Neuronal stem cell (in vitro differentiated cells): ENCODE data around the gene NTN1.
A peak's percentile ranks its signal among the peaks of the same experiment; 100 is the strongest.

Experiments used
- DNase-seq: peaks from one replicate; pipeline ENCODE4 v3.0.0-alpha.2; 2013; ENCODE audit warnings: low spot score
- H2AFZ ChIP-seq: one replicate; pipeline ENCODE4 v1.6.1; 2013; ENCODE audit warnings: mild to moderate bottlenecking, low read length, inconsistent platforms
- H2AK5ac ChIP-seq: 2 replicates; pipeline ENCODE4 v1.6.1; 2013; ENCODE audit warnings: low read depth, mild to moderate bottlenecking, inconsistent platforms, low read length, moderate library complexity, mixed read lengths
- H2BK120ac ChIP-seq: 2 replicates; pipeline ENCODE4 v1.6.1; 2013; ENCODE audit warnings: low read depth, mild to moderate bottlenecking, inconsistent platforms, low read length, moderate library complexity, mixed read lengths
- H2BK12ac ChIP-seq: one replicate; pipeline ENCODE4 v1.6.1; 2013; ENCODE audit warnings: low read length, inconsistent platforms
- H2BK15ac ChIP-seq: 2 replicates; pipeline ENCODE4 v1.6.1; 2013; ENCODE audit warnings: mild to moderate bottlenecking, low read length, inconsistent platforms, mixed read lengths
- H2BK5ac ChIP-seq: one replicate; pipeline ENCODE4 v1.6.1; 2013; ENCODE audit warnings: inconsistent platforms, mild to moderate bottlenecking, low read length, moderate library complexity
- H3K14ac ChIP-seq: one replicate; pipeline ENCODE4 v1.6.1; 2013; ENCODE audit warnings: low read length, inconsistent platforms
- H3K18ac ChIP-seq: 2 replicates; pipeline ENCODE4 v1.6.1; 2013; ENCODE audit warnings: low read length, inconsistent platforms
- H3K23ac ChIP-seq: 2 replicates; pipeline ENCODE4 v1.6.1; 2013; ENCODE audit warnings: low read depth, mild to moderate bottlenecking, mixed read lengths, low read length, inconsistent platforms; ENCODE audit not compliant: poor library complexity
- H3K27ac ChIP-seq: replicated peaks from 3 replicates; pipeline ENCODE4 v1.5.1; 2013; ENCODE audit warnings: low read length, inconsistent platforms
- H3K27me3 ChIP-seq, 3 experiments: 2 replicates each; pipeline ENCODE4 v1.6.1; 2013; ENCODE audit warnings: low read length in 3 of 3, mild to moderate bottlenecking in 2 of 3, inconsistent platforms in 1 of 3, low read depth in 1 of 3, mixed read lengths in 1 of 3, moderate library complexity in 1 of 3; ENCODE audit not compliant: control insufficient read depth in 3 of 3, insufficient read depth in 3 of 3
- H3K36me3 ChIP-seq, 2 donors: replicated peaks in 1 of 2; 2 replicates each; pipeline ENCODE4 v1.6.1; 2013; ENCODE audit warnings: low read length in 2 of 2; ENCODE audit not compliant: control insufficient read depth in 2 of 2, insufficient read depth in 2 of 2
- H3K4ac ChIP-seq: 2 replicates; pipeline ENCODE4 v1.6.1; 2013; ENCODE audit warnings: inconsistent platforms, mild to moderate bottlenecking, low read length, moderate library complexity
- H3K4me1 ChIP-seq, 2 donors: 1 replicate in 1 of 2; 2 replicates in 1 of 2; pipeline ENCODE4 v1.6.1; 2013; ENCODE audit warnings: low read length in 2 of 2, low read depth in 1 of 2; ENCODE audit not compliant: control insufficient read depth in 2 of 2, insufficient read depth in 1 of 2
- H3K4me2 ChIP-seq: one replicate; pipeline ENCODE4 v1.6.1; 2013; ENCODE audit warnings: mild to moderate bottlenecking, low read length, inconsistent platforms; ENCODE audit not compliant: insufficient read depth, poor library complexity, severe bottlenecking
- H3K4me3 ChIP-seq, 2 donors: 2 replicates each; pipeline ENCODE4 v1.5.1; 2013; ENCODE audit warnings: low read length in 2 of 2, mild to moderate bottlenecking in 2 of 2, inconsistent platforms in 1 of 2, moderate library complexity in 1 of 2
- H3K79me1 ChIP-seq: one replicate; pipeline ENCODE4 v1.6.1; 2013; ENCODE audit warnings: low read depth, mild to moderate bottlenecking, inconsistent platforms, low read length, moderate library complexity
- H3K9ac ChIP-seq: one replicate; pipeline ENCODE4 v1.6.1; 2013; ENCODE audit warnings: mild to moderate bottlenecking, low read depth, low read length, inconsistent platforms; ENCODE audit not compliant: poor library complexity
- H3K9me3 ChIP-seq, 2 donors: replicated peaks in 1 of 2; 2 replicates each; pipeline versions ENCODE3 to v1.6.1; 2013; ENCODE audit warnings: low read length in 2 of 2, mild to moderate bottlenecking in 2 of 2, inconsistent platforms in 1 of 2, low read depth in 1 of 2, mixed read lengths in 1 of 2, moderate library complexity in 1 of 2; ENCODE audit not compliant: control insufficient read depth in 2 of 2, insufficient read depth in 1 of 2
- H4K8ac ChIP-seq: one replicate; pipeline ENCODE4 v1.6.1; 2013; ENCODE audit warnings: low read depth, mild to moderate bottlenecking, inconsistent platforms, low read length, moderate library complexity
- H4K91ac ChIP-seq: one replicate; pipeline ENCODE4 v1.6.1; 2013; ENCODE audit warnings: low read length, low read depth, mild to moderate bottlenecking, inconsistent platforms; ENCODE audit not compliant: poor library complexity
- WGBS, 2 donors: extraction: QIAGEN DNeasy Blood & Tissue Kit; methylation state at CpG; one replicate each; pipeline ENCODE4 v1.1.7; 2013; ENCODE audit warnings: missing lambda C conversion rate in 2 of 2, mixed read lengths in 1 of 2; ENCODE audit not compliant: insufficient read length in 2 of 2, insufficient replicate concordance in 1 of 2; ENCODE audit errors: extremely low coverage in 2 of 2; 5-methylcytosine and 5-hydroxymethylcytosine counted together

NTN1 gene

GRCh38 chr17:9094193-9094592 is 72.9 kb downstream of the NTN1 start:
- no peak overlapping the region for H2BK15ac ChIP-seq
- WGBS, 2 donors, result no CpG with 5 or more reads among the region's 1 CpG

GRCh38 chr17:9095390-9095789 is 74.1 kb downstream of the NTN1 start:
- Histone ChIP-seq H2AFZ (no peak overlapping the region), H3K14ac (no peak overlapping the region), H2BK15ac (no peak overlapping the region), H2AK5ac (no peak overlapping the region), H3K36me3 (no peaks in the 10 kb centered on the region), H3K9me3 (peaks cover 0 to 3% of the 10 kb centered on the region in 2 donors), H2BK12ac (no peak overlapping the region), H3K4ac (no peak overlapping the region), H3K9ac (no peak overlapping the region), H3K27ac (no peak overlapping the region), H3K18ac (no peak overlapping the region), H2BK120ac (no peak overlapping the region), H3K4me3 (no peak overlapping the region), H2BK5ac (no peak overlapping the region), H3K79me1 (no peaks in the 10 kb centered on the region), H4K8ac (no peak overlapping the region), H4K91ac (no peak overlapping the region), H3K27me3 (peaks cover 0 to 2% (median 0%) of the 10 kb centered on the region in 3 experiments), H3K4me1 (no peaks in the 10 kb centered on the region), H3K23ac (no peak overlapping the region), H3K4me2 (no peak overlapping the region)
- DNase-seq, result no peak
- no CpG with 5 or more reads among the region's 2 CpGs for WGBS, 2 donors

More at GRCh38 chr17:9094193-9094592, 72.9 kb downstream of the NTN1 start:
- no peak overlapping the region for H3K18ac ChIP-seq
- DNase-seq, result no peak
- no peaks in the 10 kb centered on the region for H3K4me1 ChIP-seq
- H3K27ac ChIP-seq, result no peak overlapping the region
- H3K4ac ChIP-seq, result no peak overlapping the region
- no peak overlapping the region for H4K8ac ChIP-seq
- H3K4me3 ChIP-seq, result no peak overlapping the region
- H2BK5ac ChIP-seq, result no peak overlapping the region
- H2AK5ac ChIP-seq, result no peak overlapping the region
- H3K14ac ChIP-seq, result no peak overlapping the region
- no peak overlapping the region for H4K91ac ChIP-seq
- no peak overlapping the region for H2BK12ac ChIP-seq
- H3K4me2 ChIP-seq, result no peak overlapping the region
- H2BK120ac ChIP-seq, result no peak overlapping the region
- H3K9me3 ChIP-seq, result peaks cover 0 to 3% of the 10 kb centered on the region in 2 donors
- peaks cover 0 to 2% (median 0%) of the 10 kb centered on the region in 3 experiments for H3K27me3 ChIP-seq
- H3K79me1 ChIP-seq, result no peaks in the 10 kb centered on the region
- H3K23ac ChIP-seq, result no peak overlapping the region
- H3K36me3 ChIP-seq, result no peaks in the 10 kb centered on the region
- H2AFZ ChIP-seq, result no peak overlapping the region
- no peak overlapping the region for H3K9ac ChIP-seq

- Histone ChIP-seq H2AK5ac (no peak overlapping the region), H3K27ac (no peak overlapping the region), H3K4me3 (no peak overlapping the region), H3K79me1 (no peaks in the 10 kb centered on the region), H3K23ac (no peak overlapping the region), H3K9ac (no peak overlapping the region), H2AFZ (no peak overlapping the region), H3K4ac (no peak overlapping the region), H3K4me2 (no peak overlapping the region), H3K14ac (no peak overlapping the region), H2BK120ac (no peak overlapping the region), H2BK12ac (peak overlapping the region; percentile 8), H3K27me3 (peaks cover 0 to 2% (median 0%) of the 10 kb centered on the region in 3 experiments), H4K8ac (no peak overlapping the region), H3K4me1 (no peaks in the 10 kb centered on the region), H2BK5ac (no peak overlapping the region), H3K36me3 (no peaks in the 10 kb centered on the region), H3K18ac (no peak overlapping the region), H2BK15ac (no peak overlapping the region), H4K91ac (no peak overlapping the region), H3K9me3 (peaks cover 0 to 3% of the 10 kb centered on the region in 2 donors)
- no peak for DNase-seq
- WGBS, 2 donors, result 100% methylated on average over 1 of the region's 6 CpGs; no CpG with 5 or more reads in 1 of the 2 donors
Observed at GRCh38 chr17:9098242-9098825, 77.0 kb downstream of the NTN1 start.

DNA sequence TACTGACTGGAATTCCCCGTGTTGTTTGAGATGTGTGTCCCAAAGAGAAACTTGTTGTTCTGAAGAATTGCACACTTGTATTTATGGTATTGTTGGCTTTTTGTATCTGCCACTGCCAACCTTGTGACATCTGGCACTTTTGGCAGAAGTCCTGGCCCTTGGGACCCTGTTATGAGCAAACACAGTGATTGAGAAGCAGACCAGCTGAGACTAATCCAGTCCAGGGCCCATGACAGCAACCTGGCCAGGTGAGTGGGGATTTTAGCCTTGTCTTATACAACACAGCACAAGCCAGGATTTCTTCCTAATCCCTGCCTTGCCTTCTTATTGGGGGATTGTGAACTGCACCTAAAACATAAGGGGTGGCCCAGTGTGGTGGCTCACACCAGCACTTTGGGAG is 80.0 kb downstream of the NTN1 start:
- H2AFZ ChIP-seq, result no peak overlapping the region
- H3K36me3 ChIP-seq, result no peaks in the 10 kb centered on the region
- H3K9ac ChIP-seq, result no peak overlapping the region
- WGBS, 2 donors, result no CpG with 5 or more reads among the region's 1 CpG
- H2AK5ac ChIP-seq, result no peak overlapping the region
- no peak overlapping the region for H2BK5ac ChIP-seq
- H3K4ac ChIP-seq, result no peak overlapping the region
- no peaks in the 10 kb centered on the region for H3K79me1 ChIP-seq
- no peak overlapping the region for H4K91ac ChIP-seq
- H3K4me2 ChIP-seq, result no peak overlapping the region
- no peak overlapping the region for H2BK120ac ChIP-seq
- no peak overlapping the region for H4K8ac ChIP-seq
- peaks cover 0 to 2% of the 10 kb centered on the region in 2 donors for H3K4me1 ChIP-seq
- H3K4me3 ChIP-seq, result no peak overlapping the region
- H2BK15ac ChIP-seq, result no peak overlapping the region
- DNase-seq, result no peak
- H2BK12ac ChIP-seq, result no peak overlapping the region
- H3K14ac ChIP-seq, result no peak overlapping the region
- peaks cover 0 to 2% (median 0%) of the 10 kb centered on the region in 3 experiments for H3K27me3 ChIP-seq
- H3K9me3 ChIP-seq, result peaks cover 0 to 3% of the 10 kb centered on the region in 2 donors
- H3K23ac ChIP-seq, result no peak overlapping the region
- no peak overlapping the region for H3K18ac ChIP-seq
- H3K27ac ChIP-seq, result no peak overlapping the region
